ENCODE results near the gene GAK. TPM values are rescaled to one million over a fixed set of nuclear protein-coding genes. Genes with fewer than 3 reads are reported as not detected.

Gene GAK
- total RNA-seq, 6 experiments from 2014 or later = 53.2 to 85.0 (median 64.5) TPM

GRCh38 chr4:868421-868820 lies 63.7 kb downstream of the GAK start:
- ATAC-seq = no peak
- peaks cover 0 to 68% (median 8%) of the 10 kb centered on the region in 4 donors for H3K36me3 ChIP-seq
- WGBS (ENCODE audit: insufficient coverage, low coverage, low lambda C conversion rate, missing lambda C conversion rate) = 95% methylated on average over 8 of the region's 21 CpGs

DNA sequence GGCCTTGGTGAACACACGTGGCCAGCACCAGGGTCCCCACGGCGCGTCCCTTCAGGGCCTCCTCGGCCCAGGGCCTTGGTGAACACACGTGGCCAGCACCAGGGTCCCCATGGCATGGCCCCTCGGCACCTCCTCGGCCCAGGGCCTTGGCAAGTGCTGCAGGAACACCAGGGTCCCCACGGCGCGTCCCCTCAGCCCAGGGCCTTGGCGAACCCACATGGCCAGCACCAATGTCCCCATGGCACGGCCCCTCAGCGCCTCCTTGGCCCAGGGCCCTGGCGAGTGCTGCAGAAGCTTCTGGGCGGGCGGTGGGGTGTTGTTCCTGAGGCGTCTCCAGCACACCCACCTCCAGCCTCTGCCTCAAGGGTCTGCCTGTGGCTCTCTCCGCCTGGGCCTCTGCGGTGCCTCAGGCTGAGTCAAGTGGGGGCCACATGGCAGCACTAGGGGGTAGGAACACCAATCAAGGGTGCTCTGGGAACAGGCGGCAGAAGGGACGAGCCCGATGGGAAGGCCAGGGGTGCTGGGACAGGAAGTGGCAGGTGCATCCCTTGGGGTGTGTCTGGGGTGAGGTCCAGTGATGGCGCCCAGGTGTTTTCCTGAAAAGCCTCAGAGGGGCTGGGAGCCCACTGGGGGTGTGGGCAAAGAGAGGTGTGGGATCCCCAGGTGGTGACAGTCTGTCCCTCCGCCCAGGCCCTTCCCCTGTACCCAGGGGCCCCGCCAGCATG lies 64.4 kb downstream of the GAK start:
- intact Hi-C loops (cut with DNase I) = loop anchor here in 1 of 2 donors (10.0 kb wide), 1 partner anchor 113 kb away; no protein-coding TSS in a partner anchor
- WGBS (ENCODE audit: insufficient coverage, low coverage, low lambda C conversion rate, missing lambda C conversion rate) = no CpG with 5 or more reads among the region's 26 CpGs
- ATAC-seq (no peak), DNase-seq (peak in 1 of 3 donors; percentile 16)
- Histone ChIP-seq H3K9me3 (no peaks in the 10 kb centered on the region), H3K4me3 (no peak overlapping the region), H3K27me3 (no peaks in the 10 kb centered on the region), H3K27ac (no peak overlapping the region), H3K4me1 (no peaks in the 10 kb centered on the region), H3K36me3 (peaks cover 0 to 72% (median 11%) of the 10 kb centered on the region in 4 donors)
- TF ChIP-seq POLR2A (IDR thresholded peaks at IDR 0.05) = no peak
- TF ChIP-seq, protein P1, sequence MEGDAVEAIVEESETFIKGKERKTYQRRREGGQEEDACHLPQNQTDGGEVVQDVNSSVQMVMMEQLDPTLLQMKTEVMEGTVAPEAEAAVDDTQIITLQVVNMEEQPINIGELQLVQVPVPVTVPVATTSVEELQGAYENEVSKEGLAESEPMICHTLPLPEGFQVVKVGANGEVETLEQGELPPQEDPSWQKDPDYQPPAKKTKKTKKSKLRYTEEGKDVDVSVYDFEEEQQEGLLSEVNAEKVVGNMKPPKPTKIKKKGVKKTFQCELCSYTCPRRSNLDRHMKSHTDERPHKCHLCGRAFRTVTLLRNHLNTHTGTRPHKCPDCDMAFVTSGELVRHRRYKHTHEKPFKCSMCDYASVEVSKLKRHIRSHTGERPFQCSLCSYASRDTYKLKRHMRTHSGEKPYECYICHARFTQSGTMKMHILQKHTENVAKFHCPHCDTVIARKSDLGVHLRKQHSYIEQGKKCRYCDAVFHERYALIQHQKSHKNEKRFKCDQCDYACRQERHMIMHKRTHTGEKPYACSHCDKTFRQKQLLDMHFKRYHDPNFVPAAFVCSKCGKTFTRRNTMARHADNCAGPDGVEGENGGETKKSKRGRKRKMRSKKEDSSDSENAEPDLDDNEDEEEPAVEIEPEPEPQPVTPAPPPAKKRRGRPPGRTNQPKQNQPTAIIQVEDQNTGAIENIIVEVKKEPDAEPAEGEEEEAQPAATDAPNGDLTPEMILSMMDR (IDR thresholded peaks at IDR 0.05) = no peak

More at GRCh38 chr4:868421-868820, 63.7 kb downstream of the GAK start:
- TF ChIP-seq, protein P1 (IDR thresholded peaks at IDR 0.05) = no peak
- TF ChIP-seq POLR2A (IDR thresholded peaks at IDR 0.05) = no peak
- no peaks in the 10 kb centered on the region for H3K27me3 ChIP-seq
- H3K27ac ChIP-seq = no peak overlapping the region
- DNase-seq = peak in 1 of 3 donors; percentile 11
- no peaks in the 10 kb centered on the region for H3K9me3 ChIP-seq
- H3K4me3 ChIP-seq = no peak overlapping the region
- intact Hi-C loops (cut with DNase I) = loop anchor here in 1 of 2 donors (10.0 kb wide), 1 partner anchor 114 kb away; no protein-coding TSS in a partner anchor
- no peaks in the 10 kb centered on the region for H3K4me1 ChIP-seq

DNA sequence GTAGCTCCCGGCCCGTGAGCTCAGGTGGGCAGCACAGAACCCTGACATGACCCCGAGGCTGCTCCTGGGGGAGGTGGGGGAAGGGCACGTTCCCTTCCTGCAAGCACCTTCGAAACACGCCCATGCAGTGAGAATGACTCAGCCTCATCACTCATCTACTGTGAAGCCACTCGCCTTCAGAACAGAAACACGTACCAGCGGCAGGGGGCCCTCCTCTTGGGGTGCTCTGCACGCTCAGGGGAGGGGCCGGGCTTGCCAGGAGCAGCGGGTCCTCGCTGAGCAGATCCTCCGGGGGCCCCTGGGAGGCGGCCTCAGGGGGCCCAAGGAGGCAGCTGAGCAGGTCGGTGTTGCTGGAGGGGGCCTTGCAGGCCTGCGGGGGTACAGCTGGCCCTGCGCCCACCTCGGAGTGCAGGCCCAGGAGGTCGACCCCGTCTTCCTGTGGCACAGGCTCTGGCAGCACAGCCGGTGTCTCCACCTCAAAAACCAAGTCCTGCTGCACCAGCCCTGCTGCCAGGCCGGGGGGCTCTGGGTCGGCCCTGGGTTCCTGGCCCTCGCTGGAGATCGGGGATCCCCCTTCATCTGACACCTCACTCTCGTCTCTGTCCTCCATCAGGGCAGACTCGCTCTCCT lies 65.2 kb downstream of the GAK start:
- 60% methylated on average over 1 of the region's 28 CpGs for WGBS (ENCODE audit: insufficient coverage, low coverage, low lambda C conversion rate, missing lambda C conversion rate)
- H3K36me3 ChIP-seq = peaks cover 0 to 65% (median 11%) of the 10 kb centered on the region in 4 donors
- H3K4me3 ChIP-seq = no peak overlapping the region
- intact Hi-C loops (cut with DNase I) = loop anchor here in 1 of 2 donors (10.0 kb wide), 1 partner anchor 112 kb away; no protein-coding TSS in a partner anchor
- H3K9me3 ChIP-seq = no peaks in the 10 kb centered on the region
- DNase-seq = peak in 1 of 3 donors; percentile 12
- H3K27me3 ChIP-seq = no peaks in the 10 kb centered on the region
- no peaks in the 10 kb centered on the region for H3K4me1 ChIP-seq
- ATAC-seq = no peak
- TF ChIP-seq POLR2A (IDR thresholded peaks at IDR 0.05) = no peak
- TF ChIP-seq, protein P1 (IDR thresholded peaks at IDR 0.05) = no peak
- no peak overlapping the region for H3K27ac ChIP-seq

GRCh38 chr4:866068-866760 lies 65.9 kb downstream of the GAK start:
- 88% methylated on average over 8 of the region's 24 CpGs for WGBS (ENCODE audit: insufficient coverage, low coverage, low lambda C conversion rate, missing lambda C conversion rate)
- no peaks in the 10 kb centered on the region for H3K9me3 ChIP-seq
- TF ChIP-seq, protein P1 (IDR thresholded peaks at IDR 0.05) = no peak
- TF ChIP-seq POLR2A (IDR thresholded peaks at IDR 0.05) = no peak
- no peak overlapping the region for H3K4me3 ChIP-seq
- intact Hi-C loops (cut with DNase I) = loop anchor here in 1 of 2 donors (10.0 kb wide), 1 partner anchor 111 kb away; no protein-coding TSS in a partner anchor
- no peaks in the 10 kb centered on the region for H3K27me3 ChIP-seq
- ATAC-seq = peak in 3 of 4 donors; percentile 37 to 70 (median 41)
- H3K4me1 ChIP-seq = no peaks in the 10 kb centered on the region
- no peak overlapping the region for H3K27ac ChIP-seq
- H3K36me3 ChIP-seq = peaks cover 0 to 66% (median 11%) of the 10 kb centered on the region in 4 donors
- DNase-seq = peak in 1 of 3 donors; percentile 14

Measured in right lobe of liver (tissue), 6 donors.